ENCODE measurements around the gene FUZ.

FUZ gene

GRCh38 chr19:49772850-49773432 lies 40.2 kb downstream of the FUZ start:
- no peaks in the 10 kb centered on the region for H3K9me3 ChIP-seq (ENCODE audit: insufficient read depth, low read depth, low read length)
- no peaks in the 10 kb centered on the region for H3F3A ChIP-seq (ENCODE audit: low read depth)
- H2AFZ ChIP-seq (ENCODE audit: low read length), result no peak overlapping the region
- peaks cover 34% of the 10 kb centered on the region for H3K79me2 ChIP-seq (ENCODE audit: insufficient read depth, low read length)
- peaks cover 9% of the 10 kb centered on the region for H4K20me1 ChIP-seq (ENCODE audit: insufficient read depth, low read length, poor library complexity, severe bottlenecking)
- no peaks in the 10 kb centered on the region for H3K36me3 ChIP-seq (ENCODE audit: insufficient read depth, low read length)
- no peaks in the 10 kb centered on the region for H3K27me3 ChIP-seq (ENCODE audit: insufficient read depth, low read length, poor library complexity, severe bottlenecking)
- no peak overlapping the region for H3K4me3 ChIP-seq (ENCODE audit: low read length, poor library complexity, severe bottlenecking)
- H3K4me1 ChIP-seq (ENCODE audit: insufficient read depth, low read length, poor library complexity, severe bottlenecking), result peaks cover 9% of the 10 kb centered on the region
- TF ChIP-seq CTCF (conservative IDR thresholded peaks at IDR 0.05; ENCODE audit: low read length), result no peak
- no peak for TF ChIP-seq EZH2phosphoT487 (IDR thresholded peaks at IDR 0.05; ENCODE audit: borderline replicate concordance)
- no peaks in the 10 kb centered on the region for H3K9me2 ChIP-seq (replicated peaks; ENCODE audit: low read depth, low read length)
- H3K4me2 ChIP-seq (ENCODE audit: low read depth, low read length, poor library complexity, severe bottlenecking), result no peak overlapping the region
- H3K9ac ChIP-seq (ENCODE audit: low read depth, low read length, poor library complexity, severe bottlenecking), result no peak overlapping the region

GRCh38 chr19:49771674-49772139 lies 41.4 kb downstream of the FUZ start:
- H3K4me3 ChIP-seq (ENCODE audit: low read length, poor library complexity, severe bottlenecking), result no peak overlapping the region
- no peaks in the 10 kb centered on the region for H3F3A ChIP-seq (ENCODE audit: low read depth)
- H3K9me2 ChIP-seq (replicated peaks; ENCODE audit: low read depth, low read length), result no peaks in the 10 kb centered on the region
- H3K79me2 ChIP-seq (ENCODE audit: insufficient read depth, low read length), result peaks cover 44% of the 10 kb centered on the region
- no peaks in the 10 kb centered on the region for H3K36me3 ChIP-seq (ENCODE audit: insufficient read depth, low read length)
- no peaks in the 10 kb centered on the region for H3K9me3 ChIP-seq (ENCODE audit: insufficient read depth, low read depth, low read length)
- H4K20me1 ChIP-seq (ENCODE audit: insufficient read depth, low read length, poor library complexity, severe bottlenecking), result peaks cover 19% of the 10 kb centered on the region
- no peak overlapping the region for H3K9ac ChIP-seq (ENCODE audit: low read depth, low read length, poor library complexity, severe bottlenecking)
- H3K4me2 ChIP-seq (ENCODE audit: low read depth, low read length, poor library complexity, severe bottlenecking), result no peak overlapping the region
- no peak for TF ChIP-seq CTCF (conservative IDR thresholded peaks at IDR 0.05; ENCODE audit: low read length)
- TF ChIP-seq EZH2phosphoT487 (IDR thresholded peaks at IDR 0.05; ENCODE audit: borderline replicate concordance), result no peak
- no peaks in the 10 kb centered on the region for H3K27me3 ChIP-seq (ENCODE audit: insufficient read depth, low read length, poor library complexity, severe bottlenecking)
- peaks cover 18% of the 10 kb centered on the region for H3K4me1 ChIP-seq (ENCODE audit: insufficient read depth, low read length, poor library complexity, severe bottlenecking)
- no peak overlapping the region for H2AFZ ChIP-seq (ENCODE audit: low read length)

- H4K20me1 ChIP-seq (ENCODE audit: insufficient read depth, low read length, poor library complexity, severe bottlenecking), result peaks cover 17% of the 10 kb centered on the region
- peaks cover 44% of the 10 kb centered on the region for H3K79me2 ChIP-seq (ENCODE audit: insufficient read depth, low read length)
- no peak overlapping the region for H2AFZ ChIP-seq (ENCODE audit: low read length)
- no peaks in the 10 kb centered on the region for H3K27me3 ChIP-seq (ENCODE audit: insufficient read depth, low read length, poor library complexity, severe bottlenecking)
- H3K4me2 ChIP-seq (ENCODE audit: low read depth, low read length, poor library complexity, severe bottlenecking), result no peak overlapping the region
- no peaks in the 10 kb centered on the region for H3K9me2 ChIP-seq (replicated peaks; ENCODE audit: low read depth, low read length)
- no peaks in the 10 kb centered on the region for H3K9me3 ChIP-seq (ENCODE audit: insufficient read depth, low read depth, low read length)
- peaks cover 25% of the 10 kb centered on the region for H3K4me1 ChIP-seq (ENCODE audit: insufficient read depth, low read length, poor library complexity, severe bottlenecking)
- TF ChIP-seq CTCF (conservative IDR thresholded peaks at IDR 0.05; ENCODE audit: low read length) (no peak), EZH2phosphoT487 (IDR thresholded peaks at IDR 0.05; ENCODE audit: borderline replicate concordance) (no peak)
- no peaks in the 10 kb centered on the region for H3F3A ChIP-seq (ENCODE audit: low read depth)
- H3K36me3 ChIP-seq (ENCODE audit: insufficient read depth, low read length), result no peaks in the 10 kb centered on the region
- no peak overlapping the region for H3K9ac ChIP-seq (ENCODE audit: low read depth, low read length, poor library complexity, severe bottlenecking)
- H3K4me3 ChIP-seq (ENCODE audit: low read length, poor library complexity, severe bottlenecking), result no peak overlapping the region
Observed at GRCh38 chr19:49770529-49770928, 42.6 kb downstream of the FUZ start.

Data from Loucy (cell line).